Smooth muscle cell (in vitro differentiated cells): ENCODE measurements around the gene URAD. TPM values are rescaled to one million over a fixed set of nuclear protein-coding genes. Genes with fewer than 3 reads are reported as not detected.

Experiments
- DNase-seq: peaks from one replicate; lab custom pipeline; 2025; ENCODE audit not compliant: unreplicated experiment; lab: John Stamatoyannopoulos, UW
- H2AFZ ChIP-seq: fragments of 200-600 bp; sonication (generic); 2 replicates; pipeline ENCODE4 v1.6.0; 2016; ENCODE audit warnings: antibody characterized with exemption, low read depth, mild to moderate bottlenecking
- H3F3A ChIP-seq: fragments of 200-600 bp; sonication (generic); 2 replicates; pipeline ENCODE4 v1.6.0; 2017; ENCODE audit warnings: antibody characterized with exemption, low read depth
- H3K27ac ChIP-seq: fragments of 200-600 bp; sonication (generic); 2 replicates; pipeline ENCODE4 v1.5.1; 2016; ENCODE audit warnings: low read depth, mild to moderate bottlenecking
- H3K27me3 ChIP-seq: fragments of 200-600 bp; sonication (generic); 2 replicates; pipeline ENCODE4 v1.6.1; 2016; ENCODE audit warnings: low read depth, mild to moderate bottlenecking
- H3K36me3 ChIP-seq: fragments of 200-600 bp; sonication (generic); 2 replicates; pipeline ENCODE4 v1.5.1; 2016; ENCODE audit warnings: low read depth
- H3K4me1 ChIP-seq: fragments of 200-600 bp; sonication (generic); 2 replicates; pipeline ENCODE4 v1.5.1; 2016; ENCODE audit warnings: low read depth
- H3K4me2 ChIP-seq: fragments of 200-600 bp; sonication (generic); 2 replicates; pipeline ENCODE4 v1.6.0; 2016; ENCODE audit warnings: mild to moderate bottlenecking
- H3K4me3 ChIP-seq: fragments of 200-600 bp; sonication (generic); 2 replicates; pipeline ENCODE4 v1.5.1; 2016; ENCODE audit warnings: mild to moderate bottlenecking
- H3K79me2 ChIP-seq: fragments of 200-600 bp; sonication (generic); 2 replicates; pipeline ENCODE4 v1.6.0; 2016; ENCODE audit warnings: low read depth, mild to moderate bottlenecking
- H3K9ac ChIP-seq: fragments of 200-600 bp; sonication (generic); 2 replicates; pipeline ENCODE4 v1.6.0; 2016; ENCODE audit warnings: low read depth
- H3K9me3 ChIP-seq: fragments of 200-600 bp; sonication (generic); replicated peaks from 2 replicates; pipeline ENCODE4 v1.5.1; 2016; ENCODE audit warnings: low read depth
- H4K20me1 ChIP-seq: fragments of 200-600 bp; sonication (generic); 2 replicates; pipeline ENCODE4 v1.6.0; 2016; ENCODE audit warnings: low read depth
- CTCF ChIP-seq: fragments of 200-600 bp; sonication (generic); IDR thresholded peaks from 2 replicates; pipeline ENCODE4 v1.5.1; 2017; ENCODE audit warnings: borderline replicate concordance, mild to moderate bottlenecking, antibody characterized with exemption; ENCODE audit not compliant: insufficient read depth, poor library complexity, severe bottlenecking
- WGBS: methylation state at CpG from one replicate; pipeline ENCODE4 v1.1.7; 2016; ENCODE audit warnings: low lambda C conversion rate; 5-methylcytosine and 5-hydroxymethylcytosine counted together
- polyA plus RNA-seq: library from polyadenylated mRNA; unstranded; fragments of >200 nt; fragmentation: Nextera tagmentation; extraction: Ambion mirVana; gene quantifications from 2 replicates; pipeline ENCODE4 v1.2.1, GENCODE V29; 2016
- total RNA-seq: library from RNA; depleted of rRNA; stranded (reverse); fragments of >200 nt; gene quantifications from 2 replicates; pipeline ENCODE4 v1.2.3, GENCODE V29; 2014

Gene URAD
- total and polyA plus RNA-seq, 2 experiments from 2014 or later: not detected

- Histone ChIP-seq H3K4me3 (peak overlapping the region; percentile 43), H2AFZ (no peak overlapping the region), H3K79me2 (no peaks in the 10 kb centered on the region), H3K36me3 (no peaks in the 10 kb centered on the region), H3K4me1 (peaks cover 42% of the 10 kb centered on the region), H3F3A (no peaks in the 10 kb centered on the region), H3K9me3 (no peaks in the 10 kb centered on the region), H3K9ac (no peak overlapping the region), H3K27ac (no peak overlapping the region), H3K27me3 (peaks cover 100% of the 10 kb centered on the region), H3K4me2 (peak overlapping the region; percentile 81), H4K20me1 (no peaks in the 10 kb centered on the region)
- 2% methylated on average over 80 of the region's 86 CpGs for WGBS
- DNase-seq: no peak
- no peak for TF ChIP-seq CTCF
Measured at GRCh38 chr13:27968316-27969081, 20.0 kb downstream of the URAD start.

GRCh38 chr13:27967736-27968315, 20.7 kb downstream of the URAD start:
- DNase-seq: no peak
- Histone ChIP-seq H3K79me2 (no peaks in the 10 kb centered on the region), H2AFZ (no peak overlapping the region), H3K9me3 (no peaks in the 10 kb centered on the region), H3K4me3 (peak overlapping the region; percentile 43), H3K9ac (no peak overlapping the region), H3K36me3 (no peaks in the 10 kb centered on the region), H3K4me2 (peak overlapping the region; percentile 81), H3K27ac (no peak overlapping the region), H3F3A (no peaks in the 10 kb centered on the region), H3K4me1 (peaks cover 42% of the 10 kb centered on the region), H4K20me1 (no peaks in the 10 kb centered on the region), H3K27me3 (peaks cover 100% of the 10 kb centered on the region)
- under 1% methylated on average over 33 of the region's 33 CpGs for WGBS
- TF ChIP-seq CTCF: no peak

GRCh38 chr13:27967203-27967735, 21.2 kb downstream of the URAD start:
- H4K20me1 ChIP-seq: no peaks in the 10 kb centered on the region
- H3K9ac ChIP-seq: no peak overlapping the region
- 4% methylated on average over 18 of the region's 18 CpGs for WGBS
- H3F3A ChIP-seq: no peaks in the 10 kb centered on the region
- no peaks in the 10 kb centered on the region for H3K79me2 ChIP-seq
- no peak overlapping the region for H3K27ac ChIP-seq
- no peaks in the 10 kb centered on the region for H3K9me3 ChIP-seq
- H2AFZ ChIP-seq: no peak overlapping the region
- H3K4me1 ChIP-seq: peaks cover 42% of the 10 kb centered on the region
- H3K27me3 ChIP-seq: peaks cover 98% of the 10 kb centered on the region
- peak overlapping the region; percentile 43 for H3K4me3 ChIP-seq
- TF ChIP-seq CTCF: no peak
- H3K4me2 ChIP-seq: peak overlapping the region; percentile 81
- no peaks in the 10 kb centered on the region for H3K36me3 ChIP-seq
- DNase-seq: no peak
